HuH-7 (cell line): ENCODE data around the gene TSEN15.

Experiments used
- DNase-seq: peaks from one replicate; pipeline ENCODE4 v3.0.0; 2011; ENCODE audit warnings: low spot score

The TSEN15 gene

GRCh38 chr1:184051485-184052193, at the start of gene TSEN15:
Gene TSEN15, plus strand, starts transcription at chr1:184051730. Its CDS starts 26 bp downstream, at chr1:184051756.
- DNase-seq: peak; percentile 76

- no peak for DNase-seq
Measured at GRCh38 chr1:184002071-184002470, 49.5 kb upstream of the TSEN15 start.

GRCh38 chr1:184004935-184005334, 46.6 kb upstream of the TSEN15 start:
- no peak for DNase-seq

- no peak for DNase-seq
Measured at GRCh38 chr1:184005506-184005905, 46.0 kb upstream of the TSEN15 start.

- no peak for DNase-seq
Measured at GRCh38 chr1:184010788-184011187, 40.7 kb upstream of the TSEN15 start.

GRCh38 chr1:184012187-184012586, 39.3 kb upstream of the TSEN15 start:
- DNase-seq: no peak

- DNase-seq: no peak
Measured at GRCh38 chr1:184014271-184014670, 37.3 kb upstream of the TSEN15 start.

GRCh38 chr1:184016169-184016568, 35.4 kb upstream of the TSEN15 start:
- no peak for DNase-seq

- DNase-seq: no peak
Measured at GRCh38 chr1:184017306-184017705, 34.2 kb upstream of the TSEN15 start.

GRCh38 chr1:184018622-184019021, 32.9 kb upstream of the TSEN15 start:
- DNase-seq: no peak

- no peak for DNase-seq
Measured at GRCh38 chr1:184019069-184019468, 32.5 kb upstream of the TSEN15 start.

- DNase-seq: no peak
Measured at GRCh38 chr1:184019506-184019905, 32.0 kb upstream of the TSEN15 start.

- no peak for DNase-seq
Measured at GRCh38 chr1:184020328-184020727, 31.2 kb upstream of the TSEN15 start.

- no peak for DNase-seq
Measured at GRCh38 chr1:184020855-184021254, 30.7 kb upstream of the TSEN15 start.

GRCh38 chr1:184021728-184022127, 29.8 kb upstream of the TSEN15 start:
- no peak for DNase-seq

- DNase-seq: no peak
Measured at GRCh38 chr1:184022668-184023067, 28.9 kb upstream of the TSEN15 start.

- DNase-seq: no peak
Measured at GRCh38 chr1:184023171-184023570, 28.4 kb upstream of the TSEN15 start.

GRCh38 chr1:184025242-184025675, 26.3 kb upstream of the TSEN15 start:
- DNase-seq: no peak

GRCh38 chr1:184027826-184028695, 23.5 kb upstream of the TSEN15 start:
- no peak for DNase-seq

GRCh38 chr1:184028854-184029623, 22.5 kb upstream of the TSEN15 start:
- DNase-seq: no peak

GRCh38 chr1:184030433-184031091, 21.0 kb upstream of the TSEN15 start:
- no peak for DNase-seq

GRCh38 chr1:184031092-184031408, 20.5 kb upstream of the TSEN15 start:
- no peak for DNase-seq
